ENCODE measurements around the gene NR4A1. TPM values are rescaled to one million over a fixed set of nuclear protein-coding genes. Genes with fewer than 3 reads are reported as not detected.
A peak's percentile ranks its signal among the peaks of the same experiment; 100 is the strongest.

NR4A1 gene
- total and polyA plus RNA-seq, 4 donors = 45.1 to 77.9 (median 62.0) TPM

DNA sequence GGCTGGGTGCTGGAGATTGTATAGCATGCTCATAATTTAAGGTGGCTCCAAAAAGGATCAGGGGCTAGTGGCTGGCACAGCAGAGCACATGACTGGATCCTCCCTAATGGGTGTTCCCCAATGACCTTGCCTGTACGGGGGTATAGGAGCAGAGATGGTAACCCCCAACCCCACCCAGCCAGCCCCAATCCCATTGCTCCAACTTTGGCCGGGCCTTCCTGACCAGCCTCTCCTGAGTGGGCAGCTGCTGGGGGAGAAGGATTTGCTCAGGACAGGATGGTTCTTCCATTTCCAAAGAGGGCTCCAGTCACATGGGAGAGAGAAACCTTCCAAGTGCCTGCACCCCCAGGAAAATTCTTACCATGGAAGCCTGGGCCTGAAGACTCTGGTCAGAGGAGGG is 15.3 kb upstream of the NR4A1 start:
- H3K4me3 ChIP-seq = no peak overlapping the region
- H3K27ac ChIP-seq (ENCODE audit: low read depth in 1 of 2, low read length in 1 of 2) = peak overlapping the region in 1 of 2 donors; percentile 82
- 88 to 92% methylated on average over 2 of the region's 2 CpGs for WGBS, 2 donors
- ATAC-seq (ENCODE audit: insufficient read depth, low FRiP score) (no peak), DNase-seq (no peak)
- TF ChIP-seq, protein P1, sequence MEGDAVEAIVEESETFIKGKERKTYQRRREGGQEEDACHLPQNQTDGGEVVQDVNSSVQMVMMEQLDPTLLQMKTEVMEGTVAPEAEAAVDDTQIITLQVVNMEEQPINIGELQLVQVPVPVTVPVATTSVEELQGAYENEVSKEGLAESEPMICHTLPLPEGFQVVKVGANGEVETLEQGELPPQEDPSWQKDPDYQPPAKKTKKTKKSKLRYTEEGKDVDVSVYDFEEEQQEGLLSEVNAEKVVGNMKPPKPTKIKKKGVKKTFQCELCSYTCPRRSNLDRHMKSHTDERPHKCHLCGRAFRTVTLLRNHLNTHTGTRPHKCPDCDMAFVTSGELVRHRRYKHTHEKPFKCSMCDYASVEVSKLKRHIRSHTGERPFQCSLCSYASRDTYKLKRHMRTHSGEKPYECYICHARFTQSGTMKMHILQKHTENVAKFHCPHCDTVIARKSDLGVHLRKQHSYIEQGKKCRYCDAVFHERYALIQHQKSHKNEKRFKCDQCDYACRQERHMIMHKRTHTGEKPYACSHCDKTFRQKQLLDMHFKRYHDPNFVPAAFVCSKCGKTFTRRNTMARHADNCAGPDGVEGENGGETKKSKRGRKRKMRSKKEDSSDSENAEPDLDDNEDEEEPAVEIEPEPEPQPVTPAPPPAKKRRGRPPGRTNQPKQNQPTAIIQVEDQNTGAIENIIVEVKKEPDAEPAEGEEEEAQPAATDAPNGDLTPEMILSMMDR (IDR thresholded peaks at IDR 0.05; ENCODE audit: control extremely low read depth, extremely low read depth) = no peak
- no peaks in the 10 kb centered on the region for H3K27me3 ChIP-seq (ENCODE audit: control insufficient read depth in 3 of 3, insufficient read depth in 3 of 3, low read length in 2 of 3)
- H3K9ac ChIP-seq (ENCODE audit: insufficient read depth in 1 of 2, low read length in 2 of 2) = no peak overlapping the region
- H3K9me3 ChIP-seq (ENCODE audit: control insufficient read depth in 4 of 4, insufficient read depth in 3 of 4, low read length in 3 of 4) = no peaks in the 10 kb centered on the region
- H3K4me1 ChIP-seq (ENCODE audit: control insufficient read depth in 5 of 5, insufficient read depth in 5 of 5, low read length in 5 of 5) = peaks cover 5 to 31% (median 10%) of the 10 kb centered on the region in 5 donors
- no peaks in the 10 kb centered on the region for H3K36me3 ChIP-seq (ENCODE audit: control insufficient read depth in 4 of 4, insufficient read depth in 4 of 4, low read length in 4 of 4)

DNA sequence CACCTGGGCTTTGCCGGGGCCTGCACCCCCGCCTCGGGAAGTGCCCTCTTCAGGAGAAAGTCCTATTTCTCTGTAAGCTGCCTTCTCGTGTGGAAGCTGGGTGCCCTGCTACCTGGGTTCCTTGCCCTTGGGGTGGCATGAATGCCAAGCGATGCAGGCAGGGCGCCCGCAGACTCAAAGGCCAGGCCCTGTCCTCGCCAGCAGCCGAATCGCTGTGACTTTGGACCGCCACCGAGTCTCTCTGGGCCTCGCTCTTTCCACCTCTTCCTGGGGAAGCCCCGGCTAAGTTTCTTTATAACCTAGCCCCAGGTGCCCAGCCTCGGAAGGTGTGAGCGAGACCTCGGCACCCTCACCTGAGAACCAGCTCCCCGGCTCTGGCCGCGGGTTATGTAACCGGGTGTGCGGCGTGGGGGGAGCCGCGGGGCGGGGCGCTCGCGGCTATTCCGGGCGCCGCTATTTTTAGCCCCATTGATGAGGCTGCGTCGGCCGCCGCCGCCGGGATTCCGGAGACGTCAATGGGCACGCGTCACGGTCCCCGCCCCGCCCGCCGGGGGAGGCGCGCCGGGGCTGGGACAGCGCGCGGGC is 14.6 kb upstream of the NR4A1 start:
- peak; percentile 66 for ATAC-seq (ENCODE audit: insufficient read depth, low FRiP score)
- Histone ChIP-seq H3K4me3 (no peak overlapping the region), H3K9ac (ENCODE audit: insufficient read depth in 1 of 2, low read length in 2 of 2) (peak overlapping the region; percentile 62 to 63), H3K27ac (ENCODE audit: low read depth in 1 of 2, low read length in 1 of 2) (peak overlapping the region in 1 of 2 donors; percentile 82), H3K4me1 (ENCODE audit: control insufficient read depth in 5 of 5, insufficient read depth in 5 of 5, low read length in 5 of 5) (peaks cover 5 to 37% (median 10%) of the 10 kb centered on the region in 5 donors), H3K27me3 (ENCODE audit: control insufficient read depth in 3 of 3, insufficient read depth in 3 of 3, low read length in 2 of 3) (no peaks in the 10 kb centered on the region), H3K36me3 (ENCODE audit: control insufficient read depth in 4 of 4, insufficient read depth in 4 of 4, low read length in 4 of 4) (no peaks in the 10 kb centered on the region), H3K9me3 (ENCODE audit: control insufficient read depth in 4 of 4, insufficient read depth in 3 of 4, low read length in 3 of 4) (no peaks in the 10 kb centered on the region)
- TF ChIP-seq, protein P1 (IDR thresholded peaks at IDR 0.05; ENCODE audit: control extremely low read depth, extremely low read depth) = no peak
- peak; percentile 84 to 91 (median 90) for DNase-seq
- WGBS, 2 donors = 6 to 12% methylated on average over 42 to 53 of the region's 53 CpGs

DNA sequence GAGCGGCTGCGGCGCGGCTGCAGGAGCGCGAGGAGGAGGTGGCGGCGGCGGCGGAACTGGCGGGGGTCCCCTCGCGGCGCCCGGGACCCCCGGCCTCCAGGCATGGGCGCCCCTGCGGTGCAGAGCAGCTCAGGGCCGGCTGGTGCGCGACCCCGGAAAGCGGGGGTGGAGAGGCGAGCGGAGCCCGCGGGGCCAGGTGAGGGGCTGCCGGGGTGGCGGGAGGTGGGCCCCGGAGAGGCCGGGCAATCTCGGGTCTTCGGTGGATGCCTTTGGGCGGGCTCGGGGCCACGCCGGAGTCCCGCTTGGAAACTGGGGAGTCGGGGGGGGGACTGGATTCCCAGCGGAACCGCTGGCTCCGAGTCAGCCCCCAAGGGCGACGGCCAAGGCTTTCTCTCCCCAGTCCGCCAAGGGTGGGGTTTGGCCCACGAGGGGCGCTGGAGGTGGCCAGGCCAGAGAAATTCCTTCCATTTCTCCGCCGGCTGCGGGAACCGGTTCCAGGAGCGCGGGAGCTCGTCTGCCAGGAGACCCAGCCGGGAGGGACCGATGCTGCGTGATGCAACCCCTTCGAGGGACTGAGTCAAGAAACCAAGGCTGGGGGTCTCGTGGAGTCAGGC is 13.9 kb upstream of the NR4A1 start:
- 1 to 2% methylated on average over 39 to 59 of the region's 59 CpGs for WGBS, 2 donors
- H3K4me3 ChIP-seq = peak overlapping the region; percentile 36
- ATAC-seq (ENCODE audit: insufficient read depth, low FRiP score) (no peak), DNase-seq (peak; percentile 78 to 83 (median 81))
- H3K9me3 ChIP-seq (ENCODE audit: control insufficient read depth in 4 of 4, insufficient read depth in 3 of 4, low read length in 3 of 4) = no peaks in the 10 kb centered on the region
- H3K27me3 ChIP-seq (ENCODE audit: control insufficient read depth in 3 of 3, insufficient read depth in 3 of 3, low read length in 2 of 3) = no peaks in the 10 kb centered on the region
- no peaks in the 10 kb centered on the region for H3K36me3 ChIP-seq (ENCODE audit: control insufficient read depth in 4 of 4, insufficient read depth in 4 of 4, low read length in 4 of 4)
- H3K9ac ChIP-seq (ENCODE audit: insufficient read depth in 1 of 2, low read length in 2 of 2) = peak overlapping the region; percentile 61 to 76
- TF ChIP-seq, protein P1 (IDR thresholded peaks at IDR 0.05; ENCODE audit: control extremely low read depth, extremely low read depth) = no peak
- H3K4me1 ChIP-seq (ENCODE audit: control insufficient read depth in 5 of 5, insufficient read depth in 5 of 5, low read length in 5 of 5) = peaks cover 5 to 33% (median 13%) of the 10 kb centered on the region in 5 donors
- H3K27ac ChIP-seq (ENCODE audit: low read depth in 1 of 2, low read length in 1 of 2) = peak overlapping the region; percentile 71 to 92
